BE2C (cell line): ENCODE measurements around the gene TECPR1.

Experiments
- DNase-seq: peaks from one replicate; pipeline ENCODE4 v3.0.0-alpha.2; 2020
- H3K27me3 ChIP-seq: fragments of 250-450 bp; sonication (Bioruptor Pico); 2 replicates; pipeline ENCODE4 v1.5.1; 2020; ENCODE audit warnings: mild to moderate bottlenecking
- H3K36me3 ChIP-seq: fragments of 250-450 bp; sonication (Bioruptor Pico); 2 replicates; pipeline ENCODE4 v1.5.1; 2020; ENCODE audit warnings: mild to moderate bottlenecking
- H3K4me1 ChIP-seq: fragments of 250-450 bp; sonication (Bioruptor Pico); 2 replicates; pipeline ENCODE4 v1.5.1; 2020
- H3K4me3 ChIP-seq: 2 replicates; pipeline ENCODE4 v1.5.1; 2011; ENCODE audit warnings: low read depth, low read length
- H3K9me3 ChIP-seq: fragments of 250-450 bp; sonication (Bioruptor Pico); 2 replicates; pipeline ENCODE4 v1.5.1; 2020
- TF ChIP-seq, protein P1 (sequence below): IDR thresholded peaks from 2 replicates; pipeline ENCODE4 v1.5.1; 2012; ENCODE audit warnings: mild to moderate bottlenecking, low read depth, low read length

The TECPR1 gene

GRCh38 chr7:98288064-98288823 is 36.2 kb upstream of the TECPR1 start:
- Histone ChIP-seq H3K4me1 (peaks cover 7% of the 10 kb centered on the region), H3K4me3 (no peak overlapping the region), H3K27me3 (no peaks in the 10 kb centered on the region), H3K9me3 (no peaks in the 10 kb centered on the region), H3K36me3 (no peaks in the 10 kb centered on the region)
- DNase-seq: no peak
- TF ChIP-seq, protein P1, sequence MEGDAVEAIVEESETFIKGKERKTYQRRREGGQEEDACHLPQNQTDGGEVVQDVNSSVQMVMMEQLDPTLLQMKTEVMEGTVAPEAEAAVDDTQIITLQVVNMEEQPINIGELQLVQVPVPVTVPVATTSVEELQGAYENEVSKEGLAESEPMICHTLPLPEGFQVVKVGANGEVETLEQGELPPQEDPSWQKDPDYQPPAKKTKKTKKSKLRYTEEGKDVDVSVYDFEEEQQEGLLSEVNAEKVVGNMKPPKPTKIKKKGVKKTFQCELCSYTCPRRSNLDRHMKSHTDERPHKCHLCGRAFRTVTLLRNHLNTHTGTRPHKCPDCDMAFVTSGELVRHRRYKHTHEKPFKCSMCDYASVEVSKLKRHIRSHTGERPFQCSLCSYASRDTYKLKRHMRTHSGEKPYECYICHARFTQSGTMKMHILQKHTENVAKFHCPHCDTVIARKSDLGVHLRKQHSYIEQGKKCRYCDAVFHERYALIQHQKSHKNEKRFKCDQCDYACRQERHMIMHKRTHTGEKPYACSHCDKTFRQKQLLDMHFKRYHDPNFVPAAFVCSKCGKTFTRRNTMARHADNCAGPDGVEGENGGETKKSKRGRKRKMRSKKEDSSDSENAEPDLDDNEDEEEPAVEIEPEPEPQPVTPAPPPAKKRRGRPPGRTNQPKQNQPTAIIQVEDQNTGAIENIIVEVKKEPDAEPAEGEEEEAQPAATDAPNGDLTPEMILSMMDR: no peak

DNA sequence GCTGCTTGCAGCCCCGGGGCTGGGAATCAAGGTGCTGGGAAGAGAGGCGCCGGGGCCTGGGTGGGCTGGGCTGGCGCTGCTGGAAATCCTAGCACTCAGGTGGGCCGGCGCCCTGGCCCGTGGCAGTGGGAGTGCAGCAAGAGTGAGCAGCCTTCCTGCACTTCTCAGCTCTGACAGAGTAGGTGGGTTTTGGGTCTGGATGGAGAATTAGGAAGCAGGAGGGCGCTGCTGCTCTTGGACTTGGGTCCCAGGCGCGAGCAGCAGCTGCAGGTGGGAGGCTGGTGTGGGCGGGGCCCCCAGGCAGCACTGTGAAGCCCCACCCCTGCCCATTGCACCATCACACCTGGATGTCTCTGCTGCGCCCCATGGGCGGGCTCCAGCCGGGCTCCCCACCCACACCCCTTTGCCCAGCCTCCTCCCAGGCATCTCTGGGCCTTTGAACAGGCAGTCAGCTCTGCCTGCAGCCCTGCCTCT is 35.5 kb upstream of the TECPR1 start:
- H3K36me3 ChIP-seq: no peaks in the 10 kb centered on the region
- peaks cover 7% of the 10 kb centered on the region for H3K4me1 ChIP-seq
- no peaks in the 10 kb centered on the region for H3K9me3 ChIP-seq
- no peaks in the 10 kb centered on the region for H3K27me3 ChIP-seq
- H3K4me3 ChIP-seq: no peak overlapping the region
- TF ChIP-seq, protein P1: no peak
- no peak for DNase-seq

- Histone ChIP-seq H3K36me3 (peaks cover 2% of the 10 kb centered on the region; the same call in 1 of the 2 replicates), H3K27me3 (no peaks in the 10 kb centered on the region), H3K4me1 (peaks cover 7% of the 10 kb centered on the region), H3K4me3 (no peak overlapping the region), H3K9me3 (no peaks in the 10 kb centered on the region)
- TF ChIP-seq, protein P1: no peak
- DNase-seq: peak; percentile 34
Measured at GRCh38 chr7:98286701-98287485, 34.9 kb upstream of the TECPR1 start.

GRCh38 chr7:98286093-98286539 is 34.1 kb upstream of the TECPR1 start:
- Histone ChIP-seq H3K27me3 (no peaks in the 10 kb centered on the region), H3K36me3 (peaks cover 3% of the 10 kb centered on the region; the same call in 1 of the 2 replicates), H3K9me3 (no peaks in the 10 kb centered on the region), H3K4me1 (peaks cover 7% of the 10 kb centered on the region), H3K4me3 (no peak overlapping the region)
- DNase-seq: no peak
- TF ChIP-seq, protein P1: no peak

GRCh38 chr7:98285157-98286092 is 33.4 kb upstream of the TECPR1 start:
- Histone ChIP-seq H3K9me3 (no peaks in the 10 kb centered on the region), H3K4me1 (peaks cover 7% of the 10 kb centered on the region), H3K36me3 (peaks cover 3% of the 10 kb centered on the region; the same call in 1 of the 2 replicates), H3K27me3 (no peaks in the 10 kb centered on the region), H3K4me3 (no peak overlapping the region)
- TF ChIP-seq, protein P1: no peak
- DNase-seq: no peak
